ENCODE measurements around the gene SCN9A. TPM values are rescaled to one million over a fixed set of nuclear protein-coding genes. Genes with fewer than 3 reads are reported as not detected.

Gene SCN9A
- total RNA-seq, 2 experiments from 2014 or later = 0.07 TPM; not detected in 1

DNA sequence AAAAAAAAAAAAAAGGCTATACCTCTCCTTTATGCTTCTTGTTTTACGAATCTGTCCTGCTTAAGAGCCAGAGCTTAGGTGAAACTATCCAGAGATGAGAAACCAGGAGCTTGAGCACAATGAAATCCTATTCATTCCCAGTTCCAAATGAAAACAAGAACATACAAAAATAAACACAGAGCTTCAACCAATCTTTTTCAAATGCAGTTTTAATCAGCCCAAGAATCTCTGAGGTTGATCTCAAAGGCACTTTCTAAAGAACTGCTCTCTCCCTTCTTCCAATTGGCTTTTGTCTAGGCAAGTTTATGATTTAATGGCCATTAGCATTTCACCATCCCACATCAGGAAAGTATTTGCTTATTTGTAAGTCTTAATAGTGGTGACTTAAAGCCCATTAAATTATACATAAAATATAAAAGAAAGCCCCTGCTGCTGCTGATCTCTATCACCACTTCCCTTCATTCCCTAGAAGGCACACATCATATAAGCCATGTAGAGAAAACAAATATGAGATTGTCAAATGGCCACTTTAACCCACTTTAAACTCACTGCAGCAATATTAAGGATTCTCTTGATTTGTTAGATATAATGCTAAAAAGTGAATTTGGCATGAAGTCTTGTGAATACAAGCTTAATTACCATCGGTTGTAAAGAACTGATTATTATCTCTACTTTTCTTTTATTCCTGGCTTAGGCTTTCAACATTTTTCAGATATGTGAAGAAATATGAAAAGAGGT, 29.3 kb upstream of the SCN9A start:
- H3K27me3 Mint-ChIP-seq = no peaks in the 10 kb centered on the region
- ATAC-seq (no peak), DNase-seq (no peak)
- H3K4me3 Mint-ChIP-seq = no peak overlapping the region
- H3K27ac Mint-ChIP-seq = no peak overlapping the region
- H3K36me3 Mint-ChIP-seq (ENCODE audit: low read depth) = no peaks in the 10 kb centered on the region
- intact Hi-C loops (cut with DNase I, micrococcal nuclease) = no loop called here
- H3K9me3 Mint-ChIP-seq (ENCODE audit: low read depth) = no peaks in the 10 kb centered on the region
- ChIA-PET POLR2A (no interaction called here), CTCF (no interaction called here)
- H3K4me1 Mint-ChIP-seq = no peaks in the 10 kb centered on the region

GRCh38 chr2:166394245-166394644, 18.5 kb upstream of the SCN9A start:
- ChIA-PET POLR2A (no interaction called here), CTCF (no interaction called here)
- H3K9me3 Mint-ChIP-seq (ENCODE audit: low read depth) = no peaks in the 10 kb centered on the region
- intact Hi-C loops (cut with DNase I, micrococcal nuclease) = no loop called here
- DNase-seq = no peak
- no peaks in the 10 kb centered on the region for H3K4me1 Mint-ChIP-seq
- no peak for ATAC-seq
- no peak overlapping the region for H3K27ac Mint-ChIP-seq
- no peak overlapping the region for H3K4me3 Mint-ChIP-seq
- no peaks in the 10 kb centered on the region for H3K36me3 Mint-ChIP-seq (ENCODE audit: low read depth)
- H3K27me3 Mint-ChIP-seq = no peaks in the 10 kb centered on the region

DNA sequence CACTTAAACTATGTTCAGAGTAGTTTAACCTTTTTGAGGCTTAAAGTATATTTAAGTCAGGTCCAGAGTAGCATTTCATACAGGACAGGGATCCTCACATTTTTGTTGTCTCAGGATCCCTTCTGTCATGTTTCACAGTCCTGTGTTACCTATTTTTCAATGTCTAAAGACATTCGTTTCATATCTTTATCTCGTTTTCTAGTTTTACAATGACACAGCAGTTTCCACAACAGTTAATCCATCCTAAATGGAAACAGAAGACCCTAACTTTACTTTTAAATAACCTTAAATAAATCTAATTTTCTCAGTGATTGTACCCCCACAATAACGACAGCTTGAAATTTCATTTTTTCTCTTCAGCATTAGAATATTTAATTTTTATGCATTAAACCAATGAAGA, 17.3 kb upstream of the SCN9A start:
- H3K36me3 Mint-ChIP-seq (ENCODE audit: low read depth) = no peaks in the 10 kb centered on the region
- intact Hi-C loops (cut with DNase I, micrococcal nuclease) = no loop called here
- H3K4me1 Mint-ChIP-seq = no peaks in the 10 kb centered on the region
- ChIA-PET CTCF (interaction anchor here (0.7 kb wide), 1 partner anchor 94 kb away, joined by 3 read pairs; no protein-coding TSS in a partner anchor), POLR2A (no interaction called here)
- no peak overlapping the region for H3K27ac Mint-ChIP-seq
- H3K4me3 Mint-ChIP-seq = no peak overlapping the region
- no peaks in the 10 kb centered on the region for H3K27me3 Mint-ChIP-seq
- no peaks in the 10 kb centered on the region for H3K9me3 Mint-ChIP-seq (ENCODE audit: low read depth)
- ATAC-seq (no peak), DNase-seq (no peak)

DNA sequence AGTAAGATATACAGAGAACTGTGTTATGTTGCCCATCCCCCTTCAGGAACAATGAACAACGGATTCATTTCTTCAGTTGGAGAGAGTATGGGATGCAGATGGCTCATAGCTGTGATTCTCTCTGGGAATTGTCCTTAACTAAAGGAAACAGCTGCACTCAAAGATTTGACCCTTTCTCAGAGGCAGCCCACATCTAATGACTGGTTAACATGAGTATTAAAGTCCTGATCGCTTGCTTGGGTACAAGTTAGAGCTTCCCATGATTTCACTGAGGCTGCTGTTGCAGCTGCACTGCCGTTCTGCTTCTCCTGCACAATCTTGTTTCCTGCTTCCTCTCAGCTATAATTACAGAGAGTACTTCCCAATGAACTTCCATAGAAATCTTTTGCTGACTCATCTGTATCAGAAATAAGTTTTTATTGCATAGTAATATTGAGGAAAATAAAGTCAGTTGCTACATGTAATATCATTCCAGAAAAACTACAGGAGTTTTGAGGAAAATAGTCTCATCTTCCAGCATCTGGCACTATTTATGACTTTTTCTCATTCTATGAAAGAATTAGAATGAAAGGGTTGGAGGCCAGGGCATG, 12.8 kb upstream of the SCN9A start:
- intact Hi-C loops (cut with DNase I, micrococcal nuclease) = no loop called here
- H3K4me1 Mint-ChIP-seq = no peaks in the 10 kb centered on the region
- H3K27me3 Mint-ChIP-seq = no peaks in the 10 kb centered on the region
- H3K9me3 Mint-ChIP-seq (ENCODE audit: low read depth) = no peaks in the 10 kb centered on the region
- ChIA-PET POLR2A (no interaction called here), CTCF (no interaction called here)
- no peak overlapping the region for H3K27ac Mint-ChIP-seq
- DNase-seq (no peak), ATAC-seq (no peak)
- H3K4me3 Mint-ChIP-seq = no peak overlapping the region
- no peaks in the 10 kb centered on the region for H3K36me3 Mint-ChIP-seq (ENCODE audit: low read depth)

DNA sequence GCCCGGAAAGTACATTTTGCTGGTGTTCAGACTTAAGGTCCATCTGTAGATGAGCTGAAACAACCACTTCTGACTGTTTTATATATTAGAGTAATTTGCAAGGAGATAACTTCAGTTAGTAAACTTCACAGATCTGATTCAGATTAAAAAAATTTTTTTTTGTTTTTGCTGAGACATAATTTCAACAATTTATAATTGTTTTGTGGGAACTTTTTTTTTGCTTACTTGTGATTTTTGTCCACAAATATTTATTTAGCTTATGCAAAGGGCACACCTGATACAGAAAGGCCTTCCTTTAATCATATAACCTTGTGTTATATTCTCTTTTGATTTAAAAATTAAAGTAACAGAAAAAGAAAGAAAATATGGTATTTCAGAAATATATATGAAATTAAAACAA, 9.6 kb upstream of the SCN9A start:
- no peak for DNase-seq
- ChIA-PET POLR2A (no interaction called here), CTCF (interaction anchor here (0.7 to 1.2 kb wide), 3 partner anchors 10 to 292 kb away, joined by 3 to 5 read pairs (median 4); no protein-coding TSS in a partner anchor)
- Mint-ChIP-seq H3K9me3 (ENCODE audit: low read depth) (no peaks in the 10 kb centered on the region), H3K36me3 (ENCODE audit: low read depth) (no peaks in the 10 kb centered on the region), H3K4me3 (no peak overlapping the region), H3K27ac (no peak overlapping the region), H3K27me3 (no peaks in the 10 kb centered on the region), H3K4me1 (no peaks in the 10 kb centered on the region)
- intact Hi-C loops (cut with DNase I, micrococcal nuclease) = no loop called here
- no peak for ATAC-seq

- no peak for ATAC-seq
Observed at GRCh38 chr2:166384774-166385173, 9.0 kb upstream of the SCN9A start.

GRCh38 chr2:166382448-166382847, 6.7 kb upstream of the SCN9A start:
- intact Hi-C loops (cut with DNase I, micrococcal nuclease) = no loop called here
- CTCF ChIA-PET = interaction anchor here (1.0 kb wide), 1 partner anchor 29 kb away, joined by 3 read pairs; no protein-coding TSS in a partner anchor
- H3K27me3 Mint-ChIP-seq = peaks cover 6% of the 10 kb centered on the region
- no peaks in the 10 kb centered on the region for H3K9me3 Mint-ChIP-seq (ENCODE audit: low read depth)
- no peak overlapping the region for H3K27ac Mint-ChIP-seq
- POLR2A ChIA-PET = no interaction called here
- H3K4me1 Mint-ChIP-seq = no peaks in the 10 kb centered on the region
- no peak overlapping the region for H3K4me3 Mint-ChIP-seq
- DNase-seq (no peak), ATAC-seq (no peak)
- no peaks in the 10 kb centered on the region for H3K36me3 Mint-ChIP-seq (ENCODE audit: low read depth)

More at GRCh38 chr2:166384774-166385173, 9.0 kb upstream of the SCN9A start:
- CTCF ChIA-PET = interaction anchor here (0.7 to 1.2 kb wide), 3 partner anchors 10 to 292 kb away, joined by 3 to 5 read pairs (median 4); no protein-coding TSS in a partner anchor
- no peak for DNase-seq
- H3K27ac Mint-ChIP-seq = no peak overlapping the region
- POLR2A ChIA-PET = no interaction called here
- no peaks in the 10 kb centered on the region for H3K9me3 Mint-ChIP-seq (ENCODE audit: low read depth)
- H3K27me3 Mint-ChIP-seq = no peaks in the 10 kb centered on the region
- H3K36me3 Mint-ChIP-seq (ENCODE audit: low read depth) = no peaks in the 10 kb centered on the region
- H3K4me1 Mint-ChIP-seq = no peaks in the 10 kb centered on the region
- intact Hi-C loops (cut with DNase I, micrococcal nuclease) = no loop called here
- no peak overlapping the region for H3K4me3 Mint-ChIP-seq

DNA sequence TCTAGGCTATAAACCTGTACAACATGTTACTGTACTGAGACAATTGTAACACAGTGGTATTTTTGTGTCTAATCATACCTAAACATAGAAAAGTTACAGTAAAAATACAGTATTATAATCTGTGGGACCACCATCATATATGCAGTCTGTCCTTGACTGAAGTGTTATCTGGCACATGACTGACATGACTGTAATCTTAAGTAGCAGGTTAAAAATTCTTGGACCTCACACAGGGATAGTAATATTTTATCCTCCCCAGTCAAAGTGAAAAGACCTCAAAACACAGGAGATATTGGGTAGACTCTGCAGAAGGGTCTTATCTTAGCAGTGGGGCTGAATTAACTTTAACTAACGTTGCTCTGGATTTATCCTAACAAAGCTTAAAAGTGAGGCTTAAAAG, 4.9 kb upstream of the SCN9A start:
- Mint-ChIP-seq H3K4me1 (peaks cover 2% of the 10 kb centered on the region), H3K9me3 (ENCODE audit: low read depth) (no peaks in the 10 kb centered on the region), H3K27ac (no peak overlapping the region), H3K4me3 (no peak overlapping the region), H3K27me3 (peaks cover 17% of the 10 kb centered on the region), H3K36me3 (ENCODE audit: low read depth) (no peaks in the 10 kb centered on the region)
- POLR2A ChIA-PET = no interaction called here
- DNase-seq = no peak
- intact Hi-C loops (cut with DNase I, micrococcal nuclease) = no loop called here
- CTCF ChIA-PET = no interaction called here
- ATAC-seq = no peak

DNA sequence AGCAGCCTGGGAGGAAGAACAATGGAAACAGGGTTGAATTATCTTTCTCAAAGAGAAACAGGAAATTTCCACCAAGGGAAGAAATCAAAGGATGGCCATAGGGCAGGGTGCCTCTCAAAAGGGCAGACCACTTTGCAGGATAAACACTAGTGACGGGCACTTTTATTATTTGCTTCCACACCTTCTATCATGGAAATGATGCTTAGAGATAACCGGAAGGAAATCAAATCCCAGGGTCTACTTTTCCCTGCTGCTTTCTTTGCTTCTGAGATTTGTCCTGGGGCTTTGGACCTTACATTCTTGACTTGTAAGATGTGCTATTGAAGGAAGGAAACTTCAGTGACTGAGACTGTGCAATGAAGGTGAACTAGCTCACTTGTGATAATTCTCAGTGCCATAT, 1.1 kb upstream of the SCN9A start:
- peaks cover 9% of the 10 kb centered on the region for H3K4me1 Mint-ChIP-seq
- H3K36me3 Mint-ChIP-seq (ENCODE audit: low read depth) = no peaks in the 10 kb centered on the region
- H3K4me3 Mint-ChIP-seq = no peak overlapping the region
- intact Hi-C loops (cut with DNase I, micrococcal nuclease) = no loop called here
- no peak for DNase-seq
- no peak overlapping the region for H3K27ac Mint-ChIP-seq
- ChIA-PET CTCF (no interaction called here), POLR2A (no interaction called here)
- no peak for ATAC-seq
- peaks cover 36% of the 10 kb centered on the region for H3K27me3 Mint-ChIP-seq
- no peaks in the 10 kb centered on the region for H3K9me3 Mint-ChIP-seq (ENCODE audit: low read depth)

DNA sequence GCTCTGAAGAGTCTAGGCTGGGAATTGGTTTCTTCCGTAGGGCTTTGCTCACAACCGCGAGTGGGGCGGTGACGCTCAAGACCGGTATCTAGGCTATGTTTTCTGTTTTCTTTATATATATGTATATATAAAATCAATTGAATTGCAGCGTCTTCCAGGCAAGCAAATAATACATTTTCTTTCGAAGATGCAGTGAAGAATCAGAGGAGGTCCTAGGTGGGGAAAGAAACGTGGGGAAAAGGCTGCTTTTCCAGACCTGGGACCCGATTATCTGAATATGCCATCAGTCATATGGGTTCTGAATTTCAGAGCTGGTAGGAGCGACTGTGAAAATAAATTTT, 714 bp upstream of the SCN9A start:
- ChIA-PET CTCF (no interaction called here), POLR2A (no interaction called here)
- intact Hi-C loops (cut with DNase I, micrococcal nuclease) = no loop called here
- H3K9me3 Mint-ChIP-seq (ENCODE audit: low read depth) = no peaks in the 10 kb centered on the region
- H3K4me3 Mint-ChIP-seq = peak overlapping the region; percentile 69
- peaks cover 36% of the 10 kb centered on the region for H3K27me3 Mint-ChIP-seq
- ATAC-seq = peak; percentile 18
- H3K27ac Mint-ChIP-seq = no peak overlapping the region
- H3K36me3 Mint-ChIP-seq (ENCODE audit: low read depth) = no peaks in the 10 kb centered on the region
- no peak for DNase-seq
- peaks cover 9% of the 10 kb centered on the region for H3K4me1 Mint-ChIP-seq

DNA sequence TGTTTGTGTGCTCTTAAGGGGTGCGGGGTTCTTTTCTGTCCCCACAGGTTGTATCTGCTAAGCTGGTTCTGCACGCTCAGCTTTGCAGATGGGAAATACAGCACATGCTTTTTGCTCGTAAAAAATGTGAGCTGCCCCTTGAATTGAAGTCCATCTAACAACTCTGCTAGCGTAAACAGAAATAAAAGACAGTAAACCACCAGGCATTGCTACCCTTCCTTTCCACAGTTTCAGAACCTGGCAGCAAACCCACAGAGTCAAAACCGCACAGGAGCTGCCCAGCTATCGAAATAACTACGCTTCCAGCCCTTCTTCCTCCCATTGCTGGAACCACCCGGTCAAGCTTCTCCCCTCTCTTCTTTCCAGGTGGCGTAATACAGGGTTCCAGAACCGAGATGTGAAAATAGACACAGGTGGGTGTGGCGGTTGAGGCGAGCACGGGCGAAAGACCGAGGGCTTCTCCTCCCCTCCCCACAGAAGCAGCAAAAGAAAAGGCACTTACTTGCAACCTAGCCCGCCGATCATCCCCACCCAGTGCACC, 479 bp downstream of the SCN9A start:
- intact Hi-C loops (cut with DNase I, micrococcal nuclease) = no loop called here
- ChIA-PET POLR2A (interaction anchor here (0.6 kb wide), 1 partner anchor 1519 kb away, joined by 4 read pairs; no protein-coding TSS in a partner anchor), CTCF (interaction anchor here (1.7 kb wide), 1 partner anchor 14 kb away, joined by 4 read pairs; no protein-coding TSS in a partner anchor)
- ATAC-seq (no peak), DNase-seq (no peak)
- Mint-ChIP-seq H3K4me1 (peaks cover 9% of the 10 kb centered on the region), H3K27ac (no peak overlapping the region), H3K27me3 (peaks cover 38% of the 10 kb centered on the region), H3K36me3 (ENCODE audit: low read depth) (no peaks in the 10 kb centered on the region), H3K9me3 (ENCODE audit: low read depth) (no peaks in the 10 kb centered on the region), H3K4me3 (peak overlapping the region; percentile 69)

DNA sequence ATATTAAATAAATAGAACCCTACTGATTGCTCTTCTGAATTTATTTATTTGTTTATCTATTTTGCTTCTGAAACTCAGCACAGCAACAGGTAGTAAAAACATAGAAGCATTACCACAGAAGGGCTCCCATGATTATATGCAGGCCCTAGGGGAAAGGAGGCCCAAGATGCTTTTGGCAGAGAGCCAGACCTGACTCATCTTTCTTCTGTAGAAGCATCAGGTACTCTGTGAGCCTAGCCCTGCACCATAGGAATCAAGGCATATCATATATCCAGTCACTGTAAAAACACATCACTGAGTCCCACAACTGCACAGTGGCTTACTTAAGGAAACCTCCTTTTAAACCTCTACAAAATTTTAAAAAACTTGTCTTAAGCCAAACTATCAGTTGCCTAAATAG, 1.8 kb downstream of the SCN9A start:
- CTCF ChIA-PET = interaction anchor here (1.7 kb wide), 1 partner anchor 13 kb away, joined by 4 read pairs; no protein-coding TSS in a partner anchor

More for the DNA sequence above, 1.8 kb downstream of the SCN9A start:
- DNase-seq (peak; percentile 58), ATAC-seq (peak; percentile 61)
- Mint-ChIP-seq H3K36me3 (ENCODE audit: low read depth) (no peaks in the 10 kb centered on the region), H3K4me3 (no peak overlapping the region), H3K27ac (no peak overlapping the region), H3K4me1 (peaks cover 9% of the 10 kb centered on the region), H3K9me3 (ENCODE audit: low read depth) (no peaks in the 10 kb centered on the region), H3K27me3 (peaks cover 38% of the 10 kb centered on the region)
- POLR2A ChIA-PET = no interaction called here
- intact Hi-C loops (cut with DNase I, micrococcal nuclease) = no loop called here
